ENCODE data around the gene B4GALNT2.
A peak's percentile ranks its signal among the peaks of the same experiment; 100 is the strongest.
"Not testable (repeated sequence)": the region's sequence is repeated elsewhere in the genome, so short reads cannot be mapped to it uniquely, and the experiment has no call there.

B4GALNT2 gene

DNA sequence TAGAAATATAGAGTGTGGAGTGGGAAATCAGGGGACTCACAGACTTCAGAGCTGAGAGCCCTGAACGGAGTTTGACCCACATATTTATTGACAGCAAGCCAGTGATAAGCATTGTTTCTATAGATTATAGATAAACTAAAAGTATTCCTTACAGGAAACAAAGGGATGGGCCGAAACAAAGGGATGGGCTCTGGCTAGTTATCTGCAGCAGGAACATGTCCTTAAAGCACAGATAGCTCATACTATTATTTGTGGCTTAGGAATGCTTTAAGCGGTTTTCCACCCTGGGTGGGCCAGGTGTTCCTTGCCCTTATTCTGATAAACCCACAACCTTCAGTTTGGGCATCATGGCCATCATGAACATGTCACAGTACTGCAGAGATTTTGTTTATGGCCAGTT is 38.1 kb downstream of the B4GALNT2 start:
- not testable (repeated sequence) for DNase-seq (ENCODE audit: extremely low read depth in 1 of 2, low read depth in 1 of 2)

DNA sequence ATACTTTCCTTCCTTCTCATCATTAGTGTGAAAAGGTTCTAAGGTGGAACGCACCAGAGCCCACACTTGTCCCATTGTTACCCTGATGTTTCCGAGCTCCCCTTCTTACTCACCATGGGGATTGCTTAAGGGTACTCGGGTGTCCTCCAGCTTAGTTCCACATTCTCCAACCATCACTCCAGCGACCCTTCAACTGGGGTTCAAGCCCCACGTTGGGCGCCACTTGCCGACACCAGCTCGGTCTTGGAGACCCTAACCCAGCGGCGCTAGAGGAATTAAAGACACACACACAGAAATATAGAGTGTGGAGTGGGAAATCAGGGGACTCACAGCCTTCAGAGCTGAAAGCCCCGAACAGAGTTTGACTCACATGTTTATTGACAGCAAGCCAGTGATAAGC is 43.4 kb downstream of the B4GALNT2 start:
- not testable (repeated sequence) for DNase-seq (ENCODE audit: extremely low read depth in 1 of 2, low read depth in 1 of 2)

DNA sequence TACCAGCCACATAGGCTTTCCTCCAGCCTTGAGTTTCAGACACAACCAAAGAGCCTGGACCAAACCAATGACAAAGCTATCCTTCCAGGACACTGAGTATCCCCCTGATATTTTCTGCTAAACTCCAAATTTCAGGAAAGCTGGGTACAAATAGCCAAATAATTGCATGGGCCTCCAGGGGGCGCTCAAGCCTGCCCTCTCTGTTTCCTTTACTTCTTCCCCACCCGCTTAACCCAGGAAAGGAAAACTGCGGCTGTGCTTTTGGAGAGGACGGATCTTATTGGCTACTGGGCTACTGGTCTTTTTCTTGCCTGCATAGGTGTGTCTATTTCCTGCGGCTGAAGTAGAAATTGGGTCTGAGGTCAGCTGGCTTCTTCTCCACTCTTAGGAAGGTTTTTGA is 47.7 kb downstream of the B4GALNT2 start:
- peak; percentile 34 to 54 for DNase-seq (ENCODE audit: extremely low read depth in 1 of 2, low read depth in 1 of 2)

DNA sequence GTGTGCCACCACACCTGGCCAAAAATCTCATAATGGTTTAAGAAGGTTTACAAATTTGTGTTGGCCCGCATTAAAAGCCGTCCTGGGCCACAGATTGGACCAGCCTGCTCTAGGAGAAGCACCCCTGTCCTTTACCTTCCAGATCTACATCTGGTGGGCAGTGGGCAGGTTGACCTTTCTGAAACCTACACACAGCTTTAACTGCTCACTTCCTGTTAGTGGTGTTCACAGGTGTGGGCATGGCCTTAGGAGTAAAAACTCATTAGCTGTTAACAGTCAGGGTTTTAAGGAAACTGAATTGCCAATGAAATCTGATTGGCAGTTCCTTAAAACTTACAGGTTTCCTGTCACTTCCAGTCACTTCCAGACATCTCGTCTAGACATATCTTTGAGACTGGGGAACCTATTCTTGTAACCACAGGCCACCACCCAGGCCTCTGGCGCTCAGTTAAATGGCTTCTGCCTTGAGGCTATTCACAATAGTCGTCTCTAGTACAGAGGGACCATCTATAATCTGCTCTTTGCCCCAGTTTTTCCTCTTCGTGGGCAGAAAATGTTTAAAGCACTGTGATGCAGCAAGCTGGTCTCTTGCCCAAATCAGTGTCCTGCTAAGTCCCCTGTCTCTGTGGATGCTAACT is 48.5 kb downstream of the B4GALNT2 start:
- DNase-seq (ENCODE audit: extremely low read depth in 1 of 2, low read depth in 1 of 2), result no peak

DNA sequence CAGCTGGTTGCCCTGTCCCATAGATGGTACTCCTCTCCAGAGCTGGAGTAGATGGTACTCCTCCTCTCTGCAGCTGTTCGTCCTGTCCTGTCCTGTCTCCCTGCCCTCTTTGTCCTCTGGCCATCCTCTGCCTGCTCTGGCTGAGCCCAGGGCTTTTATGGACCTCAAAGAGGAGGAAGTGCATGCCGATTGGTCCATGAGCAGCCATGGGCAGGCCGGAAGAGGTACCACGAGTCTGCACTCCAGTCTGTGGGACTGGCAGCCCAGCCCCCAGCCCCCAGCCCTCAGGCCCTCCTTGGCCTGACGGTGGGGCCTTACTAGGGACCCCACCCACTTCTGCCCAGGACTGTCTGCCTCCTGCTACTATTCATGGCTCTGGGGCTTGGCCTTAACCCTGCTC is 50.8 kb downstream of the B4GALNT2 start:
- no peak for DNase-seq (ENCODE audit: extremely low read depth in 1 of 2, low read depth in 1 of 2)

DNA sequence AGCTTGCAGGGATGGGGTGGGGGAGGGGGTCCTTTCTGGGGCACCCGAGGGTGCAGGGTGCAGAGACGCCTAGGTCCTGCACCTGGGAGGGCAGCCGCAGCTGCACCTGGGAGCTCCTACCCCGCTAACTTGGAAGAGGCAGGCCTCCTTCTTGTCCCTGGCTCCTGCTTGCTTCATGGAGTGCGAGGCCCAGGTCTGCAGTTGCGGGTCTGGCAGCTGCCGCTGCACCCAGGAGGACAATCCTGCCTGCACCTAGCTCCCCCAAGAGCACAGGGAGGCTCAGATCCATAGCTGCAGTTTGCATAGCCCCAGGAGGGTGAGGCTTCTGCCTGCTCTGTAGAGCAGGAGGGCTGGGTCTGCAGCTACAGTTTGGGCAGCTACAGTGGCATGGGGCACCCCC is 51.2 kb downstream of the B4GALNT2 start:
- DNase-seq (ENCODE audit: extremely low read depth in 1 of 2, low read depth in 1 of 2), result no peak

DNA sequence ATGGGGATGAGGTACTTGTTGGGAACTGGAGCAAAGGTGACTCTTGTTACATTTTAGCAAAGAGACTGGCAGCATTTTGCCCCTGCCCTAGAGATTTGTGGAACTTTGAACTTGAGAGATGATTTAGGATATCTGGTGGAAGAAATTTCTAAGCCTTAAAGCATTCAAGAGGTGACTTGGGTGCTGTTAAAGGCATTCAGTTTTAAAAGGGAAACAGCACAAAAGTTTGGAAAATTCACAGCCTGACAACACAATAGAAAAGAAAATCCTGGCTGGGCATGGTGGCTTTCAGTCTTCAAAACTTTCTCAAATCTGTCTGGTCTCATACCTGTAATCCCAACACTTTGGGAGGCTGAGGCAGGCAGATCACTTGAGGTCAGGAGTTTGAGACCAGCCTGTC is 52.0 kb downstream of the B4GALNT2 start:
- DNase-seq (ENCODE audit: extremely low read depth in 1 of 2, low read depth in 1 of 2), result not testable (repeated sequence)

DNA sequence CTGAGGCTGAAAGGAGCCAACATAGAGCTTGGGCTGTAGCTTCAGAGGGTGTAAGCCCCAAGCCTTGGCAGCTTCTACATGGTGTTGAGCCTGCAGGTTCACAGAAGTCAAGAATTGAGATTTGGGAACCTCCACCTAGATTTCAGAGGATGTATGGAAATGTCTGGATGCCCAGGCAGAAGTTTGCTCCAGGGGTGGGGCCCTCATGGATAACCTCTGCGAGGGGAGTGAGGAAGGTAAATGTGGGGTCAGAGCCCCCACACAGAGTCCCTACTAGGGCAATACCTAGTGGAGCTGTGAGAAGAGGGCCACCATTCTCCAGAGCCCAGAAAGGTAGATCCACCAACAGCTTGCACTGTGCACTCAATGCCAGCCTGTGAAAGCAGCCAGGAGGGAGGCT is 52.8 kb downstream of the B4GALNT2 start:
- DNase-seq (ENCODE audit: extremely low read depth in 1 of 2, low read depth in 1 of 2), result not testable (repeated sequence)

DNA sequence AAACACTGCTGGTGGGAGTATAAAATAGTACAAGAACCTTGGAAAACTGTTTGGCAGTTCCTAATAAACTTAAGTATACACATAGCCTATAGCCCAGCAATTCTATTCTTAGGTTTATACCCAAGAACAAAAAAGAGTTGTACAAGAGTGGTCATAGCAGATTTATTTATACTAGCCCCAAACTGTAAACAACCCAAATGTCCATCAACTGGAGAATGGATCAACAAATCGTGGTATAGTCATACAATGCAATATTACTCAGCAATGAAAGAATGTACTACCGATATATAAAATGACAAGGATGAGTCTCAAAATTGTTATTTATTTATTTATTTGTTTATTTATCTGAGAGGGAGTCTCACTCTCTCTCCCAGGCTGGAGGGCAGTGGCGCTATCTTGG is 54.7 kb downstream of the B4GALNT2 start:
- no peak for DNase-seq (ENCODE audit: extremely low read depth in 1 of 2, low read depth in 1 of 2)

DNA sequence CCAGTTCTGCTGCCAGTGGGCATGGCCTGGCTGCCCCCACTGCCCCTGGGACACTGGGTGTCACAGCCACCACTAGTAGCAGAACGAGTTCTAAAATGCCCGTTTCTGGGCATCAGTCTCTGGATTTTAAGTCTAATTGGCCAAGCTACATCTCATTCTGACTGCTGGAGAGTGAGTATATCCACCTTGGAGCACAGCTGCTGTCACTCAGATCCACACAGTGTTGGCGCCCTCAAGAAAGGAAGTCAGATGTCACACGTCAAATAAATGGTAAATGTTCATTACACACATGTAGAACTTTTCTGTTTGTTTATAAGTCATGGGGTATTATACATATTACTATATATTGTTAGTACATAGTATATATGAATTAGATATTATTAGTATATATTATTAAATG is 58.4 kb downstream of the B4GALNT2 start:
- DNase-seq (ENCODE audit: extremely low read depth in 1 of 2, low read depth in 1 of 2), result no peak

DNA sequence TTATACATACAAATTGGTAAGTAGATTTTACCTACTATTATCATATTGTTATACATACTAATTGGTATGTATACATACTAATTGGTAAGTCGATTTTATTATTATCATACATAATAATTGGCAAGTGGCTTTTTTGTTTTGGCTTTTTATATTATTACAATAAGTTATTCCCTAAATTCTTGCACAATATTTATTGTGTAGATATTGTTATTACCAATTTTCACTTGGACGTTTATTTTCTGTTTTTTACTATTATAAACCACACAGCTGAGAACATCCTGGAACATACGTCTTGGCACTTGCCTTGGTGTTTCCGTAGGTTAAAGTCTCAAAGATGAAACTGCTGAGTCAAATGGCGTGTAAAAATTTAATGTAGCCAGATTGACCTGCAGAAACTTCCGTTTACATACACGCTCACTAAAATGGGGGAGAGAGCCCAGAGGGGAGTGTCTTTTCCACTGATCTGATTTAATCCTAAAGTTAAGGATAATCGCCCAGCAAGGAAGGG is 58.9 kb downstream of the B4GALNT2 start:
- DNase-seq (ENCODE audit: extremely low read depth in 1 of 2, low read depth in 1 of 2), result no peak

DNA sequence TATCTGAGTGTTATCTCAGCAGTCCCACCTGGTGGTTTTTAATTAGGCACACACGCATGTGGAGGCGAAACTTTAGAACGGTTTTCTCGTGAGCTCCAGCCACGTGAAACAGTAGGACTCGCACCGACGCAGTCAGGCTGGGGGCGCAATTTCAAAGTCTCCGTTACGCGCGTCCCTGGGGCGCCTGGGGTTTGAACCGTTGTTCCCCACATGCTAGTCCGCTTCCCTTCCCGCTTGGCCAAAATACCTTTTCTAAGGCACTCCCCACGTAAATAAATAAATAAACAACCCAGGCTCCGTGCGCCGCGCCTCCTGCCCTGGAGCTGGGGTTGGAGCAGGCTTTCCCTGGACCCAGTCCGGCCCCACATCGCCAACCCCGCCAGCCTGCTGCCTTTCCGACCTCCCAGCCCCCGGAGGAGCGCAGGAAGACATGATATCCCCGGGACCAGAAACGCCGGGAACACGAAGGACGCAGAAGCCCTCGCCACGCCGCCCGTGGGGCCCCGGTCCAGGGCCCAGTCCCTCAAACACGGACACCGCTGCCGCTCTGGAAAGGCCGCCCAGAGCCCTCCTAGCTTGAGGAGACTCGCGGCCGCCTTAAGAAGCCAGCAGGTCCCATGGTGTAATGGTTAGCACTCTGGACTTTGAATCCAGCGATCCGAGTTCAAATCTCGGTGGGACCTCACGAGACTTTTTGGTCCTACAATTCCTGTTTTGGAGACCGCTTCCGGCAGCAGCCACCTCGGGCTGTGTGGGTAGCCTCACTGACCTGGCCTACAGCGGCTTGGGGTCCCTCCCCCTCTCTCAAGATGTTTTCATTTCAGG is 59.6 kb downstream of the B4GALNT2 start:
- peak; percentile 75 to 90 for DNase-seq (ENCODE audit: extremely low read depth in 1 of 2, low read depth in 1 of 2)

DNA sequence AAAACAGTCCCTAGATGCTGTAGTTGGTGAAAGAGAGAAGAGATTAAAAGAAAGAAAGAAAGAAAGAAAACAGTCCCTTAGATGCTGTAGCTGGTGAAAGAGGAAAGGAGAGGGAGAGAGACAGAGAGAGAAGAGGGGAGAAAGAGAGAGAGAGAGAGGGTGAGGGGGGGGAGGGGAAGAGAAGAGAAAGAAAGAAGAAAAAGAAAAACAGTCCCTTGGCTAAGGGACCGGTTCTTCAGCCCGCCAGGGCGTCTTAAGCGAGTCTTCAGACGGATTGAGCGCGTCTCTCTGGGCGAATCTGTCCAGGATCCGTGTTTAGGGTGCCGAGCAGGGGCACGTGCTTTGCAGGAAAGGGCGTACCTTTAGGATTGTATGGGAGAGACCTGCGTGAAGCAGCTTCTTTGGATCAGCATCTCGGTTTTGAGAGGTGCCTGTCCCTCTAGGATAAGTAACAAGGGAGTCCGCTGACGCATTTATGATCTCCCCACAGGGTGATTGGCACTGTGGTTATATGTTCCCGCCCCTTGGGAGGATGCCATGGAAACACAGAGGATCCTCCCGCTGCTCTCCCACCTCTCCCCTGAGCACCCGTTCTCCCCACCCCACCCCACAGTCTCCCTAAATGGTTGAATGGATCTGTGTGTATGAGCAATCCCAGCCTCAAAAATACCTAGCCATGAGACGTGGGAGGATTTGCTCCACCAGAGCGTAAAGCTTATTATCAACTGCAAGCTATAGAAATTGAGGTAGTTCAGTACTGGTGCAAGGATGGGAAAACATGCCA is 61.1 kb downstream of the B4GALNT2 start:
- no peak for DNase-seq (ENCODE audit: extremely low read depth in 1 of 2, low read depth in 1 of 2)

DNA sequence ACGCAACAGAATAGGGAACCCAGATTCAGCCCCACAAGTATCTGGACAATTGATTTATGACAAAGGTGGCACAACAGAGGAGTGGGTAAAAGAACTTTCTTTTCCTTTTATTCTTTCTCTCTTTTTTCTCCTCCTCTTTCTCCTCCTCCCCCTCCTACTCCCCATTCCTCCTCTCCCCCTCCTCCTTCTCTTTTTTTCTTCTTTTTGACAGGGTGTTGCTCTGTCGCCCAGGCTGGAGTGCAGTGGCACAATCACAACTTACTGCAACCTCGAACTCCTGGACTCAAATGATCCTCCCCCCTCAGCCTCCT is 61.7 kb downstream of the B4GALNT2 start:
- DNase-seq (ENCODE audit: extremely low read depth in 1 of 2, low read depth in 1 of 2), result no peak

DNA sequence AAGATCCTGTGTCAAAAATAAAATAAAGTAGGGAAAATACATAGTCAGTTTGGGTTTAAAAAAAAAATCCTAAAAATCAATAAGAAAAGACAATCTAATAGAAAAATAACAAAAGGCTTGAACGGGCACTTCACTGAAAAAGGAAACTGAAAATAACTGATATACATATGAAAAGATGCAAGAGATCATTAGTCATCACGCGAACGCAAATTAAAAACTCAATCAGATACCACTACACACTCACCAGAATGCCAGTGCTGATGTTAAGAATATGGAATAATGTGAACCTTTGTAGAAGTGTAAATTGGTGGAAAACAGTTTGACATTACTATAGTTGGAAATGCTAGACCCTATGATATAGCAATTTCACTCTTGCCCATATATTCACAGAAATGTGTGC is 63.2 kb downstream of the B4GALNT2 start:
- DNase-seq (ENCODE audit: extremely low read depth in 1 of 2, low read depth in 1 of 2), result no peak

DNA sequence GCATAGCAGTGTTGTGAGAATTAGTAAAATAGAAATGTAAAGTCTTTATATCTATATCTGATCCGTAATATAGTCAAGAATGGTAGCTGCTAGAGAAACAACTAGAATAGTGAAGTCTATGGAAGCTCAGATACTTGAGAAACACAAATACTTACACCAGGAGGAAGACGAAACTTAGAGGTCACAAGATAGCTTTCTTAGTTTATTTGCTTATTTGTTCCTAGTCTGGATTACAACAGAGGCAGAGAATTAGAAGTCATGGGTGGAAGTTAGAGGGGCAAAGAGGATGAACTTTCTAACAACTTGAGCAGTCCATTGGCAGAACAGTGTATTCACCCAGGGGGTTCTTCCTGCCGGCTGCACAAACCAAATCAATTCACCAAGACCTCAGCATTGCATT is 64.0 kb downstream of the B4GALNT2 start:
- DNase-seq (ENCODE audit: extremely low read depth in 1 of 2, low read depth in 1 of 2), result no peak

DNA sequence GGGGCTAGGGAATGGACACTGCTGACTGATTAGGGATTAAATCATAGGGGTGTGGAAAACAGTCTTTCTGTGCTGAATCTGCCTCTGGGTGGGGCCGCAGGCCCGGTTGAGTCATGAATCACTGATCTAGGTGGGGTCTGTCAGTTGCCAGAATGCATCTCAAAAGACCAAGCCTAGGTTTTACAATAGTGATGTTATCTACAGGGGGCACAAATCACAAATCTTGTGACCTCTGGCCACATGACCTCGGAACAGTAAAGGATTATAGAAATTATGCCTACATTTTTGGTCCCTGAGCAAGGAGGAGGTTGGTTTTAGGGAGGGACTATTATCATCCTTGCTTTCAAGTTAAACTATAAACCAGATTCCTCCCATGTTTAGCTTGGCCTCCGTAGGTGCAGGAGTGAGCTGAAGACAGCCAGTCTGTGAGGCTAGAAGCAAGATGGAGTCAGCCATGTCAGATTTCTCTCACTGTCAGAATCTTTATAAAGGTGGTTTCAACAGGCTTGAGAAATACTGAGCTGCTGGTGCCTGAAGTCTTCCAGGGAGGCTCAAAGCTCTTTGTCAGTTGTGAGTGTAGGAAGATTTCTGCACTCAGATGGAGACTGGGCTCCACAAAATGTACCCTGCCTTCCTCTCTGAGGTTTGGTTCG is 64.9 kb downstream of the B4GALNT2 start:
- no peak for DNase-seq (ENCODE audit: extremely low read depth in 1 of 2, low read depth in 1 of 2)

DNA sequence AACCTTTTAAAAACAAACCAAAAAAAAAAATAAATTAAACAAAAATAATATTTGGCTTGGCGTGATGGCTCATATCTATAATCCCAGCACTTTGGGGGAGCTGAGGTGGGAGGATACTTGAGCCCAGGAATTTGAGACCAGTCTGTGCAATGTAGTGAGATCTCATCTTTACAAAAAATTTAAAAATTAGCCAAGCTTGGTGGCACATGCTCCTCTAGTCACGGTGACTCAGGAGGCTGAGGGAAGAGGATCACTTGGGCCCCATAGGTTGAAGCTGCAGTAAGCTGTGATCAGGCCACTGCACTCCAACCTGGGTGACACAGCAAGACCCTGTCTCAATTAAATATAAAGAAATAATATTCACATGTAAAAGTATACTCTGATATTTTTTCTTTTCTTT is 65.6 kb downstream of the B4GALNT2 start:
- no peak for DNase-seq (ENCODE audit: extremely low read depth in 1 of 2, low read depth in 1 of 2)

DNA sequence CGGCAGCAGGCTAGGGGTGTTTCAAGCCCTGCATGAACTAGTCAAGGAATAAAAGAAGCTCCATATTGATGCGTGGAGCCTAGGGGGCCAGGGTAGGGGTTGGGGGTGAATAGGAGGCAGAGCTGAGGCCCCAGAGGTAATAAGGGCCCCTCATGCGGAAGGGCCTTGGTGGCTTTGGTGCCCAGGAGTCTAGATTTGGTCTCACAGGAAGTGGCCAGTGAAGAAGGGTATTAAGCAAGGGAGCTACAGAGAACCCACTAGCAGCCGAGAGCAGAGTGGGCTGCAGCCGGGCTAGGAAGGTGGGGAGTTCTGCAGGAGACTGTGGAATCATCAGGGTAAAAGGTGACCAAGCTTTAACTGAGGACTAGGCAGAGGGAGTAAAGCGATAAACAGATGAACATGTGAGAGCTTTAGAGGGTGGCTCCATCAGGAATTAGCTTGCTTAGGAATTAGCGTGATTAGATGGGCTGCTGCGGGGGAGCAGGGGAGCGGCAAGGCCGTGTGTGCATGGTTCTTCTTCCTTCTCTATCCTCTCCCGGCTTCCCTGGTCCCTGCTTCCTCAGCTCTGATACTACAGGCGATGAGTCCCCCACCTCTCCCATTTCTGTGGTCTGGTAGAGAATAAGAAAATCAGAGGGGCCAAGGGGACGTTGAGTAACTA is 68.0 kb downstream of the B4GALNT2 start:
- DNase-seq (ENCODE audit: extremely low read depth in 1 of 2, low read depth in 1 of 2), result no peak

DNA sequence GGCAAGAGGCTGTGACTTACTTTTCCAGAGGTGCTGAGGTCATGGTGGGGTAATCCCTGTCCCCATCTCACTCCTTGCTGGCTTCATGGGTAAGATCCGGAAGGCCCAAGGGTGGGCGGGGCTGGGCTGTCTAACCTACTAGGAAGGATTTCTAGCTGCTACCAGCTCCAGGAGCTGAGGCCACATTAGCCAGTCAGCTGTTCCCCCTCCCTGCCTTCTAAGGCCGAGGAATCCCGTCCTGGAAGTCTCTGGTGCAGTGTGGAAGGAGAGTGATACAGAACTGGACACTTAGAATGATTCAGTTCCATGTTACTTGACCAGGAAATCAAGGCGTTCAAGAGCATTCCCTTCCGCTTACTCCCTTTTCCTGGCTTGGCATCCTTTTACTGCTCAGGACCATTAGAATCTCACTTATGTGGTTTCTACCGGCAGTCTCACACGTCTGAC is 68.9 kb downstream of the B4GALNT2 start:
- DNase-seq (ENCODE audit: extremely low read depth in 1 of 2, low read depth in 1 of 2), result no peak

DNA sequence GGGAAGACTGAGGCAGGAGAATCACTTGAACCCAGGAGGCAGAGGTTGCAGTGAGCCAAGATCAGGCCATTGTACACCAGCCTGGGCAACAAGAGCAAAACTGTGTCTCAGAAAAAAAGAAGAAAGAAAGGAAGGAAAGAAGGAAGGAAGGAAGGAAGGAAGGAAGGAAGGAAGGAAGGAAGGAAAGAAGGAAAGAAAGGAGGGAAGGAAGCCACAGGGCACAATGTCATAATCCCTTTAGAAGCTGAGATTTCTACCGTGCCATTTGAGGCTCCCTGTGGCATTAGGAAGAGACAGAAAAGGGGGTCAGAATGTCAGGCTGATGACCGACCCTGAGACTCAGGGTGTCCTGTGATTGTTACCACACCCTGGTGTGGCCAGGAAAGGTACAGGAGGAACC is 71.2 kb downstream of the B4GALNT2 start:
- no peak for DNase-seq (ENCODE audit: extremely low read depth in 1 of 2, low read depth in 1 of 2)
